A673 (cell line): Measurements from ENCODE around the gene RNF34. TPM values are rescaled to one million over a fixed set of nuclear protein-coding genes. Genes with fewer than 3 reads are reported as not detected.

Experiments
- BruUV-seq: library from RNA; stranded (reverse); fragments of 400-500 nt; replicated peaks from 2 replicates; lab custom pipeline; 2021; lab: Mats Ljungman, UMichigan
- CTCF ChIA-PET: fragments of 300-600 bp; sonication (Branson Sonifier 250); formaldehyde crosslinking; loops from one replicate; lab custom pipeline; 2022; ENCODE audit warnings: antibody characterized with exemption; lab: Charles Lee
- POLR2A ChIA-PET: fragments of 300-600 bp; sonication (Branson Sonifier 250); formaldehyde crosslinking; loops from one replicate; lab custom pipeline; 2022; ENCODE audit warnings: antibody characterized with exemption; ENCODE audit not compliant: low non-redundant PET; lab: Charles Lee
- DNase-seq: peaks from one replicate; pipeline ENCODE4 v3.0.0-alpha.2; 2015; ENCODE audit warnings: low spot score
- H3K27ac ChIP-seq: fragments of 200-600 bp; sonication (generic); 2 replicates; pipeline ENCODE4 v1.5.1; 2016; ENCODE audit warnings: mixed run types, low read depth, mild to moderate bottlenecking, mixed read lengths, antibody characterized with exemption, low read length; ENCODE audit not compliant: poor library complexity, severe bottlenecking
- H3K27me3 ChIP-seq: fragments of 200-600 bp; sonication (generic); replicated peaks from 2 replicates; pipeline ENCODE4 v1.6.1; 2017; ENCODE audit warnings: mixed run types, low read depth, mild to moderate bottlenecking, mixed read lengths, antibody characterized with exemption, low read length; ENCODE audit not compliant: insufficient read depth, poor library complexity
- H3K36me3 ChIP-seq: fragments of 200-600 bp; sonication (generic); 2 replicates; pipeline ENCODE4 v1.6.1; 2016; ENCODE audit warnings: mixed run types, mild to moderate bottlenecking, mixed read lengths, antibody characterized with exemption, low read length; ENCODE audit not compliant: insufficient read depth, poor library complexity, severe bottlenecking
- H3K4me1 ChIP-seq: fragments of 200-600 bp; sonication (generic); 2 replicates; pipeline ENCODE4 v1.6.1; 2017; ENCODE audit warnings: mixed run types, mild to moderate bottlenecking, mixed read lengths, antibody characterized with exemption, low read length; ENCODE audit not compliant: insufficient read depth, poor library complexity, severe bottlenecking
- H3K4me3 ChIP-seq: fragments of 200-600 bp; sonication (generic); 2 replicates; pipeline ENCODE4 v1.5.1; 2016; ENCODE audit warnings: low read depth, mixed run types, mild to moderate bottlenecking, mixed read lengths, low read length; ENCODE audit not compliant: poor library complexity, severe bottlenecking
- H3K9me3 ChIP-seq: fragments of 200-600 bp; sonication (generic); 2 replicates; pipeline ENCODE4 v1.6.1; 2016; ENCODE audit warnings: mixed run types, low read depth, mild to moderate bottlenecking, mixed read lengths, antibody characterized with exemption, low read length; ENCODE audit not compliant: poor library complexity, severe bottlenecking
- EZH2 ChIP-seq: fragments of 200-600 bp; sonication (generic); IDR thresholded peaks from 2 replicates; pipeline ENCODE4 v1.6.1; 2017; ENCODE audit warnings: borderline replicate concordance, low read depth, mild to moderate bottlenecking, mixed read lengths, antibody characterized with exemption, low read length; ENCODE audit not compliant: poor library complexity, severe bottlenecking
- intact Hi-C: fragments of 100-400 bp; cut with micrococcal nuclease; formaldehyde crosslinking; loops from one replicate; pipeline ENCODE4 v1.10.0; 2022; ENCODE audit not compliant: unreplicated experiment
- total RNA-seq: library from RNA; stranded (reverse); gene quantifications from 2 replicates; pipeline ENCODE4 v1.2.3, GENCODE V29; 2021
- TF ChIP-seq, protein P1 (sequence below): fragments of 300-800, 200-600 bp; sonication (generic); conservative IDR thresholded peaks from 2 replicates; pipeline ENCODE4 v1.5.1; 2017; ENCODE audit warnings: low read depth, mild to moderate bottlenecking, antibody characterized with exemption, low read length, moderate library complexity, mixed read lengths

Gene RNF34
- total RNA-seq, 1 experiment from 2014 or later: 54.6 TPM

DNA sequence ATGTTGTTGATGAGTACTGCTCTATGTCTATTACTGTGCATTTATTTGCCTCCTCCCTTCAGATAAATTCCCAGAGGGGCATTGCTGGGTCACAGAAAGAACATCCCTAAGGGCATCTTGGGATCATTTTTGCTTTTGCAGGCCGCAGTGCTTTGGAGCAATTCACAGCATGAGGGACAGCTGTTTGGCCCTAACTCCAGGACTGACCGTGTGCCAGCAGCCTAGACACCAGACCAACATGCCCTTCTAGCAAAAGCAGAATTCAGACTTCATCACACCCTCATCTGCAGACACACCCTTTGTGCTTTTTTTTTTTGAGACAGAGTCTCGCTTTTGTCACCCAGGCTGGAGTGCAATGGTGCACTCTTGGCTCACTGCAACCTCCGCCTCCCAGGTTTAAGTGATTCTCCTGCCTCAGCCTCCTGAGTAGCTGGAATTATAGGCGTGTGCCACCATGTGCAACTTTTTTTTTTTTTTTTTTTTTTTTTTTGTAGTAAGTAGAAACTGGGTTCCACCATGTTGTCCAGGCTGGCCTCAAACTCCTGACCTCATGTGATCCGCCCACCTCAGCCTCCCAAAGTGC lies 31.0 kb downstream of the RNF34 start:
- no peaks in the 10 kb centered on the region for H3K9me3 ChIP-seq
- H3K4me3 ChIP-seq: no peak overlapping the region
- POLR2A ChIA-PET: no interaction called here
- no peak overlapping the region for H3K27ac ChIP-seq
- BruUV-seq: no TSS peak
- H3K36me3 ChIP-seq: peaks cover 80% of the 10 kb centered on the region
- CTCF ChIA-PET: no interaction called here
- no peaks in the 10 kb centered on the region for H3K27me3 ChIP-seq
- intact Hi-C loops: no loop called here
- TF ChIP-seq, protein P1, sequence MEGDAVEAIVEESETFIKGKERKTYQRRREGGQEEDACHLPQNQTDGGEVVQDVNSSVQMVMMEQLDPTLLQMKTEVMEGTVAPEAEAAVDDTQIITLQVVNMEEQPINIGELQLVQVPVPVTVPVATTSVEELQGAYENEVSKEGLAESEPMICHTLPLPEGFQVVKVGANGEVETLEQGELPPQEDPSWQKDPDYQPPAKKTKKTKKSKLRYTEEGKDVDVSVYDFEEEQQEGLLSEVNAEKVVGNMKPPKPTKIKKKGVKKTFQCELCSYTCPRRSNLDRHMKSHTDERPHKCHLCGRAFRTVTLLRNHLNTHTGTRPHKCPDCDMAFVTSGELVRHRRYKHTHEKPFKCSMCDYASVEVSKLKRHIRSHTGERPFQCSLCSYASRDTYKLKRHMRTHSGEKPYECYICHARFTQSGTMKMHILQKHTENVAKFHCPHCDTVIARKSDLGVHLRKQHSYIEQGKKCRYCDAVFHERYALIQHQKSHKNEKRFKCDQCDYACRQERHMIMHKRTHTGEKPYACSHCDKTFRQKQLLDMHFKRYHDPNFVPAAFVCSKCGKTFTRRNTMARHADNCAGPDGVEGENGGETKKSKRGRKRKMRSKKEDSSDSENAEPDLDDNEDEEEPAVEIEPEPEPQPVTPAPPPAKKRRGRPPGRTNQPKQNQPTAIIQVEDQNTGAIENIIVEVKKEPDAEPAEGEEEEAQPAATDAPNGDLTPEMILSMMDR: no peak
- no peak for TF ChIP-seq EZH2
- H3K4me1 ChIP-seq: no peaks in the 10 kb centered on the region
- DNase-seq: no peak

- Histone ChIP-seq H3K4me1 (no peaks in the 10 kb centered on the region), H3K27me3 (no peaks in the 10 kb centered on the region), H3K36me3 (peaks cover 74% of the 10 kb centered on the region), H3K27ac (no peak overlapping the region), H3K4me3 (no peak overlapping the region), H3K9me3 (peaks cover 4% of the 10 kb centered on the region)
- POLR2A ChIA-PET: interaction anchor here (0.6 kb wide), 1 partner anchor 942 kb away, joined by 3 read pairs; no protein-coding TSS in a partner anchor
- CTCF ChIA-PET: interaction anchor here (0.7 kb wide), 1 partner anchor 9 kb away, joined by 3 read pairs; no protein-coding TSS in a partner anchor
- TF ChIP-seq, protein P1: no peak
- TF ChIP-seq EZH2: no peak
- intact Hi-C loops: no loop called here
- no TSS peak for BruUV-seq
- DNase-seq: no peak
These were observed 33.0 kb downstream of the RNF34 start for GRCh38 chr12:121432740-121433480.

- TF ChIP-seq, protein P1: no peak
- TF ChIP-seq EZH2: no peak
- DNase-seq: no peak
- H3K9me3 ChIP-seq: peaks cover 4% of the 10 kb centered on the region
- no TSS peak for BruUV-seq
- no peak overlapping the region for H3K27ac ChIP-seq
- H3K4me1 ChIP-seq: no peaks in the 10 kb centered on the region
- H3K36me3 ChIP-seq: peaks cover 68% of the 10 kb centered on the region
- intact Hi-C loops: no loop called here
- no peaks in the 10 kb centered on the region for H3K27me3 ChIP-seq
- CTCF ChIA-PET: no interaction called here
- no peak overlapping the region for H3K4me3 ChIP-seq
- POLR2A ChIA-PET: no interaction called here
These were observed 36.8 kb downstream of the RNF34 start for GRCh38 chr12:121436706-121437105.
